HCT116 (cell line): ENCODE data around the gene NRIP3. TPM values are rescaled to one million over a fixed set of nuclear protein-coding genes. Genes with fewer than 3 reads are reported as not detected.

Experiments
- ATAC-seq: fragments of 200-7000 bp; cut with Tn5 transposase; 2 replicates; pipeline ENCODE4 v1.9.1; 2020; ENCODE audit warnings: mild to moderate bottlenecking, moderate library complexity
- BruUV-seq: library from RNA; stranded (reverse); fragments of 400-500 nt; replicated peaks from 2 replicates; lab custom pipeline; 2021; lab: Mats Ljungman, UMichigan
- CTCF ChIA-PET: fragments of 300-600 bp; sonication (Branson Sonifier 250); formaldehyde crosslinking; loops from one replicate; lab custom pipeline; 2021; ENCODE audit warnings: antibody characterized with exemption; lab: Charles Lee
- POLR2A ChIA-PET: fragments of 300-600, 350-600 bp; sonication (Branson Sonifier 250); formaldehyde crosslinking; loops from one replicate; lab custom pipeline; 2021; ENCODE audit warnings: antibody characterized with exemption; lab: Charles Lee
- RAD21 ChIA-PET, 2 experiments: fragments of 300-600 bp; sonication (Branson Sonifier 250); formaldehyde crosslinking; loops; one replicate each; lab custom pipeline; 2023; ENCODE audit warnings: low total read pairs in 2 of 2; ENCODE audit not compliant: uncharacterized antibody in 2 of 2, unreplicated experiment in 2 of 2, low non-redundant PET in 1 of 2; lab: Charles Lee
- DNase-seq: peaks from one replicate; pipeline ENCODE4 v3.0.0-alpha.2; 2010; ENCODE audit warnings: low read depth, low spot score
- H2AFZ ChIP-seq: fragments of 200-600 bp; shearing (Covaris generic), sonication (generic); 2 replicates; pipeline ENCODE4 v1.6.1; 2017; ENCODE audit warnings: low read depth, mixed run types, mixed read lengths, antibody characterized with exemption, low read length; ENCODE audit not compliant: poor library complexity, severe bottlenecking
- H3K27ac ChIP-seq: 2 replicates; pipeline ENCODE4 v1.5.1; 2012; ENCODE audit warnings: low read depth, low read length
- H3K27me3 ChIP-seq: fragments of 200-600 bp; sonication (generic); 2 replicates; pipeline ENCODE4 v1.6.1; 2016; ENCODE audit warnings: mixed run types, low read length, mixed read lengths; ENCODE audit not compliant: insufficient read depth
- H3K36me3 ChIP-seq, 2 experiments: fragments of 200-500 bp in 1 of 2; fragments of 200-600 bp in 1 of 2; sonication (Bioruptor generic) in 1 of 2; sonication (generic) in 1 of 2; 2 replicates each; pipeline versions ENCODE4 v1.5.1 to v1.6.1; 2014 to 2016; ENCODE audit warnings: low read length in 2 of 2, inconsistent platforms in 1 of 2, mixed read lengths in 1 of 2, mixed run types in 1 of 2; ENCODE audit not compliant: insufficient read depth in 2 of 2, control insufficient read depth in 1 of 2
- H3K4me1 ChIP-seq, 2 experiments: fragments of 200-600 bp in 1 of 2; sonication (generic) in 1 of 2; 2 replicates each; pipeline versions ENCODE4 v1.5.1 to v1.6.1; 2012 to 2017; ENCODE audit warnings: low read length in 2 of 2, inconsistent platforms in 1 of 2, mild to moderate bottlenecking in 1 of 2, mixed read lengths in 1 of 2, mixed run types in 1 of 2, moderate library complexity in 1 of 2; ENCODE audit not compliant: insufficient read depth in 2 of 2, control insufficient read depth in 1 of 2
- H3K4me2 ChIP-seq: fragments of 200-600 bp; sonication (generic); 2 replicates; pipeline ENCODE4 v1.6.1; 2017; ENCODE audit warnings: mixed run types, low read length, mixed read lengths
- H3K4me3 ChIP-seq, 2 experiments: fragments of 200-600 bp in 1 of 2; sonication (generic) in 1 of 2; replicated peaks in 1 of 2; 2 replicates each; pipeline ENCODE4 v1.5.1; 2011 to 2016; ENCODE audit warnings: low read length in 2 of 2, control low read depth in 1 of 2, low read depth in 1 of 2, mild to moderate bottlenecking in 1 of 2, mixed read lengths in 1 of 2, mixed run types in 1 of 2
- H3K79me2 ChIP-seq: fragments of 200-600 bp; sonication (generic); 2 replicates; pipeline ENCODE4 v1.6.1; 2017; ENCODE audit warnings: mild to moderate bottlenecking, mixed run types, low read length, moderate library complexity, mixed read lengths; ENCODE audit not compliant: insufficient read depth
- H3K9ac ChIP-seq: fragments of 200-600 bp; sonication (generic); 2 replicates; pipeline ENCODE4 v1.6.1; 2016; ENCODE audit warnings: low read length, mixed read lengths
- H3K9me2 ChIP-seq: fragments of 200-600 bp; sonication (generic), shearing (Covaris generic); 2 replicates; pipeline ENCODE4 v1.6.1; 2017; ENCODE audit warnings: mixed run types, mild to moderate bottlenecking, moderate library complexity; ENCODE audit not compliant: insufficient read depth
- H3K9me3 ChIP-seq, 2 experiments: fragments of 200-500 bp in 1 of 2; fragments of 200-600 bp in 1 of 2; sonication (Bioruptor generic) in 1 of 2; sonication (generic) in 1 of 2; 2 replicates each; pipeline ENCODE4 v1.6.1; 2014 to 2017; ENCODE audit warnings: low read length in 2 of 2, mixed read lengths in 2 of 2, inconsistent platforms in 1 of 2, low read depth in 1 of 2, mild to moderate bottlenecking in 1 of 2, mixed run types in 1 of 2, moderate library complexity in 1 of 2; ENCODE audit not compliant: control insufficient read depth in 1 of 2, insufficient read depth in 1 of 2
- H4K20me1 ChIP-seq: fragments of 200-600 bp; sonication (generic), shearing (Covaris generic); 2 replicates; pipeline ENCODE4 v1.6.1; 2017; ENCODE audit warnings: mixed run types, mild to moderate bottlenecking, moderate library complexity; ENCODE audit not compliant: insufficient read depth
- CBX3 ChIP-seq: IDR thresholded peaks from 2 replicates; pipeline ENCODE4 v1.6.1; 2012; ENCODE audit warnings: low read depth
- EGR1 ChIP-seq: IDR thresholded peaks from 2 replicates; pipeline ENCODE4 v1.6.1; 2012; ENCODE audit warnings: low read depth
- EZH2 ChIP-seq: fragments of 200-600 bp; sonication (generic); IDR thresholded peaks from 2 replicates; pipeline ENCODE4 v1.6.1; 2017; ENCODE audit warnings: antibody characterized with exemption, mixed run types
- EZH2phosphoT487 ChIP-seq: fragments of 200-600 bp; IDR thresholded peaks from 2 replicates; pipeline ENCODE4 v1.6.1; 2018; ENCODE audit warnings: antibody characterized with exemption, borderline replicate concordance
- FOSL1 ChIP-seq: IDR thresholded peaks from 2 replicates; pipeline ENCODE4 v1.6.1; 2012; ENCODE audit warnings: low read depth
- JUND ChIP-seq: IDR thresholded peaks from 2 replicates; pipeline ENCODE4 v1.6.1; 2012
- RAD21 ChIP-seq: IDR thresholded peaks from 2 replicates; pipeline ENCODE4 v1.6.1; 2012; ENCODE audit warnings: low read depth, mild to moderate bottlenecking
- SRF ChIP-seq: IDR thresholded peaks from 2 replicates; pipeline ENCODE4 v1.6.1; 2012; ENCODE audit warnings: low read depth
- YY1 ChIP-seq: IDR thresholded peaks from 2 replicates; pipeline ENCODE4 v1.6.1; 2011; ENCODE audit warnings: low read length, low read depth, moderate library complexity, mild to moderate bottlenecking; ENCODE audit not compliant: insufficient replicate concordance; ENCODE audit errors: extremely low read depth
- intact Hi-C: fragments of 100-400 bp; cut with micrococcal nuclease; formaldehyde crosslinking; loops from 2 replicates; pipeline ENCODE4 v1.10.0; 2022
- total RNA-seq: library from RNA; stranded (reverse); gene quantifications from one replicate; pipeline ENCODE4 v1.2.1, GENCODE V29; 2021; ENCODE audit not compliant: unreplicated experiment
- TF ChIP-seq, protein P1 (sequence below): IDR thresholded peaks from 2 replicates; pipeline ENCODE4 v1.6.1; 2012
- TF ChIP-seq, protein P2 (sequence below): IDR thresholded peaks from 2 replicates; pipeline ENCODE4 v1.6.1; 2012; ENCODE audit warnings: low read depth
- TF ChIP-seq, protein P3 (sequence below), 3 experiments: fragments of 200-600 bp in 1 of 3; sonication (generic) in 1 of 3; IDR thresholded peaks in 2 of 3; conservative IDR thresholded peaks in 1 of 3; 2 replicates each; pipeline ENCODE4 v1.5.1; 2012 to 2017; ENCODE audit warnings: low read depth in 2 of 3, low read length in 2 of 3, antibody characterized with exemption in 1 of 3, borderline replicate concordance in 1 of 3, control low read depth in 1 of 3, mild to moderate bottlenecking in 1 of 3, mixed read lengths in 1 of 3, mixed run types in 1 of 3, moderate library complexity in 1 of 3; ENCODE audit not compliant: insufficient read depth in 1 of 3

Gene NRIP3
- total RNA-seq, 1 experiment from 2014 or later = 0.15 TPM

DNA sequence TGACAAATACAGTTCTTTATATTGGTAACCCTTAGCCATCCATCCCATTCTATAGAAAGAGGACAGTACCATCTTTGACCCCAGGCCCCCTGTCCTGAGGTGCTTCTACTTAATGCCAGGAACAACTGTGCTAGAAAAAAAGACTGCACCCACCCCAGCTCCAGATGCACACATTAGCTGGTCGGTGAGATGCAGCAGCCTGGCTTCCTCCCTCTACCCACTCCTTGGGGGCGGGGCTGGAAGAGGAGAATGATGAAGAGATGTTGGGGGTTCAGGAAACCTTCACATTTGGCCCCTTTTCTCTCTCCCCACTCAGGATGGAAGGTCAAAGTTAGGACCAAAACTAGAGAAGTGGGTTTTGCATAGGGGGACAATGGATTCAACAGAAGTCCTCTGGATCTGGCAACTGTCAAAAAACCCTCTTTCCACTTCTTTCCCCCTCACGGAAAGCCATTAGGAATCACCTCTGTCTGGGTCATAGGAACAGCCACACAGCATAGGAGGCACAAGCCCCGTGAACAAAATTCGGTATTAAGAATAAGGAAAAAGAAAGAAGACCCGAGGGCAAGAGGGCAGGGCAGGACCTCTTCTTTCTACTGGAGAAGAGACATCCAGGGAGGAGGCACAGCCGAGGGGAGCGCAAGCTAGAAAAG lies 755 bp downstream of the NRIP3 start:
- Histone ChIP-seq H3K9me2 (no peaks in the 10 kb centered on the region), H3K79me2 (no peaks in the 10 kb centered on the region), H3K27ac (no peak overlapping the region), H3K4me1 (peaks cover 0 to 5% of the 10 kb centered on the region in 2 experiments; a peak in 1 of 4 replicates), H3K4me2 (no peak overlapping the region), H3K36me3 (no peaks in the 10 kb centered on the region), H4K20me1 (no peaks in the 10 kb centered on the region), H3K9me3 (no peaks in the 10 kb centered on the region), H3K9ac (no peak overlapping the region), H2AFZ (no peak overlapping the region), H3K27me3 (no peaks in the 10 kb centered on the region), H3K4me3 (no peak overlapping the region)
- TF ChIP-seq, protein P1, sequence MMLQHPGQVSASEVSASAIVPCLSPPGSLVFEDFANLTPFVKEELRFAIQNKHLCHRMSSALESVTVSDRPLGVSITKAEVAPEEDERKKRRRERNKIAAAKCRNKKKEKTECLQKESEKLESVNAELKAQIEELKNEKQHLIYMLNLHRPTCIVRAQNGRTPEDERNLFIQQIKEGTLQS = no peak
- TF ChIP-seq RAD21 (no peak), EZH2phosphoT487 (no peak), JUND (no peak), CBX3 (no peak), YY1 (no peak), FOSL1 (no peak), SRF (no peak), EGR1 (no peak), EZH2 (no peak)
- TF ChIP-seq, protein P2, sequence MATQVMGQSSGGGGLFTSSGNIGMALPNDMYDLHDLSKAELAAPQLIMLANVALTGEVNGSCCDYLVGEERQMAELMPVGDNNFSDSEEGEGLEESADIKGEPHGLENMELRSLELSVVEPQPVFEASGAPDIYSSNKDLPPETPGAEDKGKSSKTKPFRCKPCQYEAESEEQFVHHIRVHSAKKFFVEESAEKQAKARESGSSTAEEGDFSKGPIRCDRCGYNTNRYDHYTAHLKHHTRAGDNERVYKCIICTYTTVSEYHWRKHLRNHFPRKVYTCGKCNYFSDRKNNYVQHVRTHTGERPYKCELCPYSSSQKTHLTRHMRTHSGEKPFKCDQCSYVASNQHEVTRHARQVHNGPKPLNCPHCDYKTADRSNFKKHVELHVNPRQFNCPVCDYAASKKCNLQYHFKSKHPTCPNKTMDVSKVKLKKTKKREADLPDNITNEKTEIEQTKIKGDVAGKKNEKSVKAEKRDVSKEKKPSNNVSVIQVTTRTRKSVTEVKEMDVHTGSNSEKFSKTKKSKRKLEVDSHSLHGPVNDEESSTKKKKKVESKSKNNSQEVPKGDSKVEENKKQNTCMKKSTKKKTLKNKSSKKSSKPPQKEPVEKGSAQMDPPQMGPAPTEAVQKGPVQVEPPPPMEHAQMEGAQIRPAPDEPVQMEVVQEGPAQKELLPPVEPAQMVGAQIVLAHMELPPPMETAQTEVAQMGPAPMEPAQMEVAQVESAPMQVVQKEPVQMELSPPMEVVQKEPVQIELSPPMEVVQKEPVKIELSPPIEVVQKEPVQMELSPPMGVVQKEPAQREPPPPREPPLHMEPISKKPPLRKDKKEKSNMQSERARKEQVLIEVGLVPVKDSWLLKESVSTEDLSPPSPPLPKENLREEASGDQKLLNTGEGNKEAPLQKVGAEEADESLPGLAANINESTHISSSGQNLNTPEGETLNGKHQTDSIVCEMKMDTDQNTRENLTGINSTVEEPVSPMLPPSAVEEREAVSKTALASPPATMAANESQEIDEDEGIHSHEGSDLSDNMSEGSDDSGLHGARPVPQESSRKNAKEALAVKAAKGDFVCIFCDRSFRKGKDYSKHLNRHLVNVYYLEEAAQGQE = no peak
- TF ChIP-seq, protein P3, sequence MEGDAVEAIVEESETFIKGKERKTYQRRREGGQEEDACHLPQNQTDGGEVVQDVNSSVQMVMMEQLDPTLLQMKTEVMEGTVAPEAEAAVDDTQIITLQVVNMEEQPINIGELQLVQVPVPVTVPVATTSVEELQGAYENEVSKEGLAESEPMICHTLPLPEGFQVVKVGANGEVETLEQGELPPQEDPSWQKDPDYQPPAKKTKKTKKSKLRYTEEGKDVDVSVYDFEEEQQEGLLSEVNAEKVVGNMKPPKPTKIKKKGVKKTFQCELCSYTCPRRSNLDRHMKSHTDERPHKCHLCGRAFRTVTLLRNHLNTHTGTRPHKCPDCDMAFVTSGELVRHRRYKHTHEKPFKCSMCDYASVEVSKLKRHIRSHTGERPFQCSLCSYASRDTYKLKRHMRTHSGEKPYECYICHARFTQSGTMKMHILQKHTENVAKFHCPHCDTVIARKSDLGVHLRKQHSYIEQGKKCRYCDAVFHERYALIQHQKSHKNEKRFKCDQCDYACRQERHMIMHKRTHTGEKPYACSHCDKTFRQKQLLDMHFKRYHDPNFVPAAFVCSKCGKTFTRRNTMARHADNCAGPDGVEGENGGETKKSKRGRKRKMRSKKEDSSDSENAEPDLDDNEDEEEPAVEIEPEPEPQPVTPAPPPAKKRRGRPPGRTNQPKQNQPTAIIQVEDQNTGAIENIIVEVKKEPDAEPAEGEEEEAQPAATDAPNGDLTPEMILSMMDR (IDR thresholded peaks at IDR 0.05 in 2 of 3, conservative IDR thresholded peaks at IDR 0.05 in 1 of 3; ENCODE audit: borderline replicate concordance in 1 of 3, insufficient read depth in 1 of 3, low read depth in 2 of 3, low read length in 2 of 3) = no peak
- ChIA-PET RAD21 (no interaction called here), CTCF (interaction anchor here (0.7 to 1.0 kb wide), 3 partner anchors 13 to 970 kb away, joined by 3 read pairs; no protein-coding TSS in a partner anchor), POLR2A (no interaction called here)
- no TSS peak for BruUV-seq
- intact Hi-C loops = no loop called here
- no peak for ATAC-seq
- DNase-seq = no peak
